HG03469 (cell line): Measurements from ENCODE around the gene IL6R.
"Not testable (repeated sequence)": the region's sequence is repeated elsewhere in the genome, so short reads cannot be mapped to it uniquely, and the experiment has no call there.

Source experiments
- ATAC-seq: cut with Tn5 transposase; IDR thresholded peaks from one replicate; pipeline ENCODE4 v1.9.1; 2021; ENCODE audit warnings: mild to moderate bottlenecking, moderate library complexity, moderate number of reproducible peaks; ENCODE audit not compliant: unreplicated experiment

Gene IL6R

DNA sequence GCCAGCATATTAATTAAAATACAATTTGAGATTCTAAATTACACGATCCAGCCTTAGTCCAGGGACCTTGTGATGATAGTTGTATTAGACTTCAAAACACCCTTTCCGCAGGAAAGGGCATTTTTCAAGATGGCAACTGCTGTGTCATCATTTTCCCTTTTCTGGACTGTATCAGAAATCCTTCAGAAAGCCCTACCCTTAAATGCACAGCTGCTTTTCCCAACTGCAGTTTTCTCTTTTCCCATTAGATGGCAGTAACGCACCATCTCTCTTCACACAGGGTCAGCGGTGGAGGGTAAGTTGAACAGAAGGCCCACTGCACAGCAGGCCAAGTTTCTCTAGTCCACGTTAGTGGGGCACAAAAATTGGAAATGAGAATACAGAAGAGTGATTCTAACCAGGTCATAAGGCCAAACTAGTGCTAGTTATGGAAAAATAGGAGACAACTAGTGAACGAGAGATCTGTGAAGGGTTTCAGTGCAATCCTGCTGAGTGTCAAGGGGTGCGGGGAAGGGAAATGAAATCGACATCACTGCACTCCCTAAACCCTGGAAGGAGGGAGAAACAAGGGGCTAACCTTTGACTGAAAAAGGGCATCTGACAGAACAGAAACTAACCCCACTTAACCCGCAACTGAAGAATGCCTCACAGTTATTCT is 74.8 kb downstream of the IL6R start:
- ATAC-seq, result no peak

- no peak for ATAC-seq
These were observed 75.9 kb downstream of the IL6R start for GRCh38 chr1:154481053-154481452.

DNA sequence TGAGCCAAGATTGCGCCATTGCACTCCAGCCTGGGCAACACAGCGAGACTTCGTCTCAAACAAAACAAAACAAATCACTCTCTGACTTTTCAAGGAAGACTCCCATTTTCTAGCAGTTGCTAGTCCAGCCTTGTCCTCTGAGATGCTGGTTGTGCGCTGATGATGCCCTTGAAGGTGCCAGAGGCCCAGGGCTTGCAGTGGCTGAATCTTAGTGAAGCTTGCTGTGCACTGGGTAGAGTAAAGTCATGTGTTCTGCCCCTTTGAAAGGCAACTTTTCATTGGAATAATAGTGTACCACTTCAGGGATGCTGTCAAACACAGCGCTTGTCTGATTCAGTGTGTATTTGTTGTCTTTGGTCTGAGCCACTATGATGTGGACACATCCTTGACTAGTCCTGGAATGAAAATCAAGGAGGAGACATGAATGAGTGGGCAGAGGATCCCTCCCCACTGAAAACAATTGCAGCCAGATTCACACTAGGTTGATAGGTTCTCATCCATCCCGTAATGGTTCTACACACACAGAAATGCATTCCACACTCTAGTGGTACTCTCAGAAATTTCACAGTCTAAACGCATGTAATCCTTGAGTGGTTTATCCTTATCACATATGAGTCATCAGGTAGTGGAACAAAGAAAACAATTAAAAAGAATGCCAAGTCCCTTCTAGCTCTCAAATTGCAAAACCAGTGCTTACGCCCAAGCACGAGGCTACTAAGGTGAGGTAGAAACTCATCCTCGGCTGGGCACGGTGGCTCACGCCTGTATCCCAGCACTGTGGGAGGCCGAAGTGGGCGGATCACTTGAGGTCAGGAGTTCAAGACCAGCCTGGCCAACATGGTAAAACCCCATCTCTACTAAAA is 79.0 kb downstream of the IL6R start:
- no peak for ATAC-seq

- ATAC-seq, result no peak
These were observed 80.0 kb downstream of the IL6R start for GRCh38 chr1:154485106-154485505.

- ATAC-seq, result no peak
These were observed 80.9 kb downstream of the IL6R start for GRCh38 chr1:154485910-154486496.

DNA sequence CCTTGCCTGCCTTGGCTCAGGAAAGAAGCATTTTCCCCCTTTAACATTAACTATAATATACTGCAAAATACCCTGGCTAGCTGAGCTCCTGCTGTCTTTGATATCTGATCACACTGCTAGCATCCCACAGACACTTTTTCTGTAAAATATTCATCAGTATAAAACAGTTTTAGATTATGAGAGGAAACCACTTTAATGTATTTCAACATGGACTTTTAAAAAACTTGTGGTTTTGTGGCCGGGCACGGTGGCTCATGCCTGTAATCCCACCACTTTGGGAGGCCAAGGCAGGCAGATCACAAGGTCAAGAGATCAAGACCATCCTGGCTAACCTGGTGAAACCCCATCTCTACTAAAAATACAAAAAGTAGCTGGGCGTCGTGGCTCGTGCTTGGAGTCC is 81.6 kb downstream of the IL6R start:
- ATAC-seq, result not testable (repeated sequence)

DNA sequence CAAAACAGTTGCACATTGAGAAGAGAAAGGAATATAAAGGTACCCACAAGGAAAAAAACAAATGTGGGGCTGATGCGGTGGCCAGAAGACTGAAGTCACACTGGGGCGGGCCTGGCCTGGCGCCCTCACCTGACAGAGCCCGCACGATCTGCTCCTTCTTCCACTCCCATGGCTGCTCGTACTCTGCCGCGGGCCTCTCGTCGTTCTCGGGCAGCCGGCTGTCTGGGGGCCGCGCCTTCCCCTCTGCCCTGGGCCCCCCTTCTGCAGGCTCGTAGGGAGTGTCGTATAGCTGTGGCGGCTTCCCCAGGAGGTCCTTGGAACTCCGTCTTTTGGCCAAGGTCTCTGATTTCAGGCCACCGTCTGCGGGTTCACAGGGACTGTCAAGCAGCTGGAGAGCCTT is 83.8 kb downstream of the IL6R start:
- no peak for ATAC-seq

DNA sequence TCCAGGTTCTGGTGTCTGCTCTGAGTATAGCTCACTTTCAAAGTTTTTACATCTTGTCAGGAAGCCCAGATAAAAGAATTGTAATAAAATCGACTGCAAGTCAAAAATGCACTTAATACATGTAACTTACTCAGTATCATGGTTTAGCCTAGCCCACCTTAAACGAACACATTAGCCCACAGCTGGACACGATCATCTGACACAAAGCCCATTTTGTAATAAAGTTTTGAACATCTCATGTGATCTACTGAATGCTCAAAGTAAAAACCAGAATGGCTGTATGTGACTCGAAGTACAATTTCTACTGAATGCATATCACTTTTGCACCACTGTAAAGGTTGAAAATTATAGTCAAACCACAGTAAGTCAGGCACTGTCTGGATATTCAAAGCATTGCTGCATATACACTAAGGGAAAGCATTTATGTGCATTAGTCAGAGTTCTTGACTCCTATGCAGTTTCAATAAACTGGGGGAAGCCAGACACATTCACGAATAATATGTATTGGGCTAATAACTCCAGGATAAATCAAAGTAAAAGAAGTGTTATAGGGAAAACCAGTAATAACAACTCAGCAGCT is 84.6 kb downstream of the IL6R start:
- ATAC-seq, result no peak

DNA sequence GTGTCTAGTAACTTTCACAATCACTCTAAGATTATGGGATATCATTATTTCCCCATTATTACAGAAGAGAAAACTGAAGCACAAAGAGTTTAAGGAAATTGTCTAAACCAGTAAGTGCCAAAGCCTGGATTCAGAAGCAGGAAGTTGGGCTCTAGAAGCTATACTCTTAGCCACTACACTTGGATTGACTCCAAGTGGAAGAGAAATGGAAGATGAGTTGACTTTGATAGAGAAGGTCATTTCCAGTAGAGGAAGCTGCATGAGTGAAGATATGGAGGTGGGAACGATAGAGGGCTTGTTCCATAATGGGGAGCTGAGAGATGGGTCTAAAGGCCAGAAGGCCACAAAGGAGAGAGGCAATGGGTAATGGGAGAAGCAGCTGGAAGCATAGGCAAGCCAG is 85.2 kb downstream of the IL6R start:
- no peak for ATAC-seq

GRCh38 chr1:154492115-154492514 is 87.0 kb downstream of the IL6R start:
- no peak for ATAC-seq

DNA sequence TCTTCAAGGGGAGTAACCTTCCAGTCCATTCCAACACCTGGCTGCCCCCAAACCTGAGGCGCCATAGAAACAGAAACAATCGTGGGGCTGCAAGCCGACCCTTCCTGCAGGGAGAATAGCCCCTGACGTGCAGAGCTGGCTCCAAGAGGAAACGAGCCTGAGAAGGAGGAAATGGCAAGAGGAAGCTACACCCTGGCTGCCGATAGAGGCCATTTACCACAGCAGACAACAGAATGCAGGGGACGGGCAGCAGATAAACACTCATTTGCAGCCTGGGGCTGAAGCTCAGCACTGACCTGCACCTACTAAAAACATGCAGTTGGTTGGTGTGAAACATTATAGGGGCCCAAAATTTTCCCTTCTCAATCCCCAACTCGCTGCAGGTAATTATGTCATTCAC is 88.1 kb downstream of the IL6R start:
- no peak for ATAC-seq

DNA sequence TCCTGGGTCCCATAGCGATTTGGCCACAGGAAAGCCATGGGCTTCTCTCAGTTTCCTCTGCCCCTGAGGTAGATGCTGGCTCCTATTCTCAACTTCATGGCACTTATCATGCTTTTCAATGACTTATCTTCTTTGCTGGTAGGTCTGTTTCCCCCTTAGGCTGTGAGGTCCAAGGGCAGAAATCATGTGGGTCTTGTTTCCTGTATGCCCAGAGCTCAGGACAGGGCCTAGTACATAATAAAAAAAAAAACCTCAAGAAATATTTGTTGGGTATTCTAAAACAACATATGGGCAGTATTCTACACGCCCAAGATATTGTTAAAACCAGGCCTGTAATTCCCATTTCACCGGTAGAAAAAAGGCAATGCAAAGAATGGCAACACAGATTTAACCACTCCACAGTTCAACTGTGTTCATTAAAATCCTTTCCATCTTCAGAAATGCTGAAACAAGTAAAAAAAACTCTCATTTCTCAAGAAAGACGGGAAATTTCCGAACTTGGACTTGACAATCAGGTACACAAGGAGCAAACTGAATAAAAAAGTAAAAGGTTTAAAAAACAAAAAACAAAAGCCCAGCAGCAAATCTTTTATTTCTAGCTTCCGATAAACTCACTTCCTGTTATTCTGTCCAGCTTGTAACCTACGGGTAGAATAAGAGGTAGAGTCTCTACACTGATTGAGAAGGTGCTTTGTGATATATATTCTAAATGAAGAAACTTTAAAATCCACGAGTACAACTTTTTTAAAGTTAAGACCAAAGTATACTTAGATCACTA is 90.5 kb downstream of the IL6R start:
- no peak for ATAC-seq

- ATAC-seq, result no peak
These were observed 91.2 kb downstream of the IL6R start for GRCh38 chr1:154496383-154496782.

- no peak for ATAC-seq
These were observed 92.1 kb downstream of the IL6R start for GRCh38 chr1:154497026-154497806.

GRCh38 chr1:154499446-154499845 is 94.3 kb downstream of the IL6R start:
- no peak for ATAC-seq

DNA sequence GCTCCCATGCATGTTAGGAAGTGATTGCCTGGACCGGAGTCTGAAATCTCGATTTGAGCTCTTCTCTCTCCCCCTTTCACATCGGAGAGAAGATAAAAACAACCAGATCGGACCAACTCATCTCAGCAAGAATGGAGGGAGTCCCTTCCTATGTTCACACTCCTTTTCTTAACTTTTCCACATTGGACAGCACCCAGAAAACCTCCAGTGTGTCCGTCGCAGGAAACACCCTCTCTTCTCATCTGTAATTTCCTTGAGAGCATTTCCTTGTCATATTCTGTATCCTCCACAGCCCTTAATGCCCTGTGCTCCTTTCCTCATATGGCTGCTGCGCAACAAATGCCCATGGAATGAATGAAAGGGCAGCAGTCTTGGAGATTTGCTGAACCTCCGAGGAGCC is 95.4 kb downstream of the IL6R start:
- ATAC-seq, result no peak

- no peak for ATAC-seq
These were observed 96.4 kb downstream of the IL6R start for GRCh38 chr1:154501423-154502065.

DNA sequence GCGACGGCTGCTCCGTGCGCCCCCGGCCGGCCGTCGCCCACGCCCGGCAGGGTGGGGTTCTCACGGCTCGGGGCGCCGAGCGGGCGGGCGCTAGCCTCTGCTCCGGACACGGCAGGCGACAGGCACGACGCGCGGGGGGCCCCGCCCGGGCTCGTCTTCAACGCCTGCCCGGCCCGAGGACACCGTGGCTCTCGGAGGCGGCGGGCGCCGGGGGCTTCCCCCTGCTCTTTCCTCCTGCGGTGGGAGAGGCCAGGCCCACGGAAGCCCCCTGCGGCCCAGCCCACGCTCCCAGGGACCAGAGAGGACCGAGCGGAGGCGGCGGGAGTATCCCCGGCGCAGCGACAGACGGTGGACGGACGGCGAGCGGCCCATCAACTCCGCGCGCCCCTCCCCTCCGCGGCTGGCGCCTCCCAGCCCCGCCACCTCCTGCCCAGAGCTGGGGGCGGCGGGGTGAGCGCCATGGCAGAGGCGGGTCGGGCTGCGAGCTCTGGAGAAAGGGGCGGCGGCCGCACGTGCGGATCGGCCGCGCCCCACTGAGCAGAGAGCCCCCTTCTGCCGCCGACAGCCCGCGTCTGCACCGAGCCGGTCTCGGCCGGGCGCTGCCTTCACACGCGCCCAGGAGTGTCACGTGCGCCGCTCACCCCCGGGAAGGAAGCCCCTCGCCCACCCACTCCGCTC is 97.1 kb downstream of the IL6R start, which contains the start of the genes SHE and TDRD10:
TSS of gene SHE (minus strand) at position 347 of the 678 bp plus-strand sequence. CDS start 386 bp downstream, outside the sequence.
TSS of gene TDRD10 (plus strand) at position 154 of the 678 bp plus-strand sequence. CDS start 4,685 bp downstream, outside the sequence.
- ATAC-seq, result no peak

DNA sequence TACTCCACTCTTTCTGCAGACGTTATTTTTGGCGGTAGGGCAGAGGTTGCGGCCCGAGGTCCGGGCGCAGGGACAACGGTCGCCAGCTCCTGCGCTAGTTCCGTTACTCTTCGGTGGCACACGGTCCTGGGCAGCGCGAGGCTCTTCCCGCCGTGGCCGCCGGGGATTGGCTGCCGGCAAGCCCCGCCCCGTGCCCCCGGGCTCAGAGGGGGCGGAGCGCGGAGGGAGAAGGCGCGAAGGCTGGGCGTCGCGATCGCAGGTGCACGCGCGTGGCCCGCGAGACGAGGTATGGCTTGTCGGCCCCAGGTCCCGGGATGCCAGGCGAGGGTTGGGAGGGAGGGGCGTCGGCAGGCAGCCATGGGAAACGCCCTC is 97.6 kb downstream of the IL6R start:
- ATAC-seq, result no peak
